Mesodermal cell (in vitro differentiated cells): ENCODE results near the gene SNX7.

ENCODE experiments used
- H3K27ac ChIP-seq: 2 replicates; pipeline ENCODE4 v1.7.0; 2013; ENCODE audit warnings: mild to moderate bottlenecking, low read depth, low read length, moderate library complexity; ENCODE audit not compliant: severe bottlenecking
- H3K36me3 ChIP-seq: 2 replicates; pipeline ENCODE4 v1.7.1; 2013; ENCODE audit warnings: mild to moderate bottlenecking, low read length, moderate library complexity; ENCODE audit not compliant: control insufficient read depth, insufficient read depth
- H3K4me1 ChIP-seq: one replicate; pipeline ENCODE4 v1.7.1; 2013; ENCODE audit warnings: mild to moderate bottlenecking, low read length; ENCODE audit not compliant: insufficient read depth, control insufficient read depth, poor library complexity, severe bottlenecking
- H3K4me3 ChIP-seq: 2 replicates; pipeline ENCODE4 v1.7.0; 2013; ENCODE audit warnings: low read length, control low read depth, mild to moderate bottlenecking; ENCODE audit not compliant: insufficient read depth, poor library complexity, severe bottlenecking; ENCODE audit errors: extremely low read depth
- H3K9me3 ChIP-seq: 2 replicates; pipeline ENCODE4 v1.7.1; 2013; ENCODE audit warnings: mild to moderate bottlenecking, low read length, moderate library complexity; ENCODE audit not compliant: control insufficient read depth
- WGBS, 2 experiments: methylation state at CpG; one replicate each; pipeline ENCODE4 v1.1.5; 2013; ENCODE audit warnings: missing lambda C conversion rate in 2 of 2; ENCODE audit not compliant: insufficient coverage in 2 of 2; 5-methylcytosine and 5-hydroxymethylcytosine counted together

Gene SNX7

GRCh38 chr1:98723574-98723973 is 62.1 kb downstream of the SNX7 start:
- no peaks in the 10 kb centered on the region for H3K9me3 ChIP-seq
- H3K4me1 ChIP-seq = no peaks in the 10 kb centered on the region
- WGBS, 2 experiments = 66 to 69% methylated on average over 4 of the region's 8 CpGs
- no peak overlapping the region for H3K4me3 ChIP-seq
- H3K27ac ChIP-seq = no peak overlapping the region
- peaks cover 3% of the 10 kb centered on the region for H3K36me3 ChIP-seq

GRCh38 chr1:98732985-98733781 is 71.7 kb downstream of the SNX7 start:
- Histone ChIP-seq H3K4me3 (no peak overlapping the region), H3K27ac (no peak overlapping the region), H3K9me3 (no peaks in the 10 kb centered on the region), H3K4me1 (no peaks in the 10 kb centered on the region), H3K36me3 (no peaks in the 10 kb centered on the region)
- 83 to 85% methylated on average over 5 to 6 of the region's 9 CpGs for WGBS, 2 experiments

GRCh38 chr1:98733782-98734112 is 72.2 kb downstream of the SNX7 start:
- Histone ChIP-seq H3K27ac (no peak overlapping the region), H3K4me3 (no peak overlapping the region), H3K9me3 (no peaks in the 10 kb centered on the region), H3K36me3 (no peaks in the 10 kb centered on the region), H3K4me1 (no peaks in the 10 kb centered on the region)

- H3K36me3 ChIP-seq = no peaks in the 10 kb centered on the region
- H3K27ac ChIP-seq = no peak overlapping the region
- no peak overlapping the region for H3K4me3 ChIP-seq
- no peaks in the 10 kb centered on the region for H3K4me1 ChIP-seq
- no peaks in the 10 kb centered on the region for H3K9me3 ChIP-seq
These were observed 74.2 kb downstream of the SNX7 start for GRCh38 chr1:98735756-98736155.

- H3K4me3 ChIP-seq = no peak overlapping the region
- no peaks in the 10 kb centered on the region for H3K36me3 ChIP-seq
- no peaks in the 10 kb centered on the region for H3K4me1 ChIP-seq
- no peaks in the 10 kb centered on the region for H3K9me3 ChIP-seq
- H3K27ac ChIP-seq = no peak overlapping the region
These were observed 76.3 kb downstream of the SNX7 start for GRCh38 chr1:98737835-98738234.

GRCh38 chr1:98739762-98740161 is 78.2 kb downstream of the SNX7 start:
- Histone ChIP-seq H3K27ac (no peak overlapping the region), H3K4me1 (no peaks in the 10 kb centered on the region), H3K9me3 (no peaks in the 10 kb centered on the region), H3K4me3 (no peak overlapping the region), H3K36me3 (no peaks in the 10 kb centered on the region)
- 100% methylated on average over 1 of the region's 1 CpG for WGBS, 2 experiments

- H3K4me3 ChIP-seq = no peak overlapping the region
- no CpG with 5 or more reads among the region's 1 CpG for WGBS, 2 experiments
- H3K4me1 ChIP-seq = no peaks in the 10 kb centered on the region
- H3K36me3 ChIP-seq = no peaks in the 10 kb centered on the region
- no peak overlapping the region for H3K27ac ChIP-seq
- H3K9me3 ChIP-seq = no peaks in the 10 kb centered on the region
These were observed 79.6 kb downstream of the SNX7 start for GRCh38 chr1:98741164-98741563.

GRCh38 chr1:98749152-98749756 is 87.7 kb downstream of the SNX7 start:
- WGBS, 2 experiments = no CpG with 5 or more reads among the region's 2 CpGs

GRCh38 chr1:98754176-98754575 is 92.7 kb downstream of the SNX7 start:
- Histone ChIP-seq H3K27ac (no peak overlapping the region), H3K4me3 (no peak overlapping the region), H3K9me3 (no peaks in the 10 kb centered on the region), H3K36me3 (no peaks in the 10 kb centered on the region), H3K4me1 (no peaks in the 10 kb centered on the region)
- WGBS, 2 experiments = no CpG with 5 or more reads among the region's 1 CpG

More at GRCh38 chr1:98749152-98749756, 87.7 kb downstream of the SNX7 start:
- Histone ChIP-seq H3K4me1 (no peaks in the 10 kb centered on the region), H3K4me3 (no peak overlapping the region), H3K9me3 (no peaks in the 10 kb centered on the region), H3K36me3 (no peaks in the 10 kb centered on the region), H3K27ac (no peak overlapping the region)

- WGBS, 2 experiments = 80 to 100% methylated on average over 2 of the region's 4 CpGs
- Histone ChIP-seq H3K27ac (no peak overlapping the region), H3K9me3 (no peaks in the 10 kb centered on the region), H3K4me3 (no peak overlapping the region), H3K4me1 (no peaks in the 10 kb centered on the region), H3K36me3 (no peaks in the 10 kb centered on the region)
These were observed 99.8 kb downstream of the SNX7 start for GRCh38 chr1:98761219-98761865.

- 62% methylated on average over 2 of the region's 3 CpGs; no CpG with 5 or more reads in 1 of the 2 experiments for WGBS, 2 experiments
- no peak overlapping the region for H3K4me3 ChIP-seq
- no peaks in the 10 kb centered on the region for H3K9me3 ChIP-seq
- no peaks in the 10 kb centered on the region for H3K36me3 ChIP-seq
- H3K4me1 ChIP-seq = no peaks in the 10 kb centered on the region
- no peak overlapping the region for H3K27ac ChIP-seq
These were observed 102.1 kb downstream of the SNX7 start for GRCh38 chr1:98763488-98764150.
